Gastrocnemius medialis (tissue), 4 donors: ENCODE data around the gene FHOD1. TPM values are rescaled to one million over a fixed set of nuclear protein-coding genes. Genes with fewer than 3 reads are reported as not detected.

Experiments used
- ATAC-seq, 2 donors: fragments of 150-250 bp; one replicate each; pipeline ENCODE4 v1.9.1; 2016
- DNase-seq, 2 donors: peaks; one replicate each; pipeline ENCODE4 v3.0.0-alpha.2; 2019
- H3K27ac ChIP-seq, 4 donors: fragments of 200-600 bp; sonication (generic); 1 replicate in 1 of 4; 2 replicates in 3 of 4; pipeline ENCODE4 v1.5.1; 2016 to 2018; ENCODE audit warnings: mild to moderate bottlenecking in 2 of 4, moderate library complexity in 1 of 4
- H3K27me3 ChIP-seq, 3 donors: fragments of 200-600 bp; sonication (generic) in 2 of 3; 1 replicate in 1 of 3; 2 replicates in 2 of 3; pipeline versions ENCODE4 v1.5.1 to v1.6.0; 2016 to 2019; ENCODE audit warnings: mild to moderate bottlenecking in 1 of 3, moderate library complexity in 1 of 3
- H3K36me3 ChIP-seq, 2 donors: fragments of 200-600 bp; sonication (generic) in 1 of 2; one replicate each; pipeline ENCODE4 v1.5.1; 2017 to 2018
- H3K4me1 ChIP-seq, 2 donors: fragments of 200-600 bp; sonication (generic) in 1 of 2; one replicate each; pipeline ENCODE4 v1.5.1; 2016 to 2017; ENCODE audit warnings: mild to moderate bottlenecking in 2 of 2
- H3K4me3 ChIP-seq, 4 donors: fragments of 200-600 bp; sonication (generic) in 3 of 4; 1 replicate in 1 of 4; 2 replicates in 3 of 4; pipeline ENCODE4 v1.5.1; 2016 to 2019; ENCODE audit warnings: mild to moderate bottlenecking in 2 of 4
- H3K9me3 ChIP-seq, 3 donors: fragments of 200-600 bp; sonication (generic) in 2 of 3; 1 replicate in 1 of 3; 2 replicates in 2 of 3; pipeline ENCODE4 v1.5.1; 2016 to 2019
- POLR2A ChIP-seq, 2 donors: fragments of 450-650 bp; IDR thresholded peaks; one replicate each; pipeline ENCODE4 v1.6.1; 2017; ENCODE audit warnings: antibody characterized with exemption in 2 of 2, mild to moderate bottlenecking in 2 of 2, moderate library complexity in 2 of 2
- in situ Hi-C, 4 donors: fragments of 200-750 bp; cut with MboI; loops; one replicate each; pipeline versions ENCODE4 v1.15.0 to v1.8.0; 2017; ENCODE audit warnings: low sequenced_read_pairs in 4 of 4
- intact Hi-C: fragments of 100-400 bp; cut with DNase I; formaldehyde crosslinking; loops from one replicate; pipeline ENCODE4 v1.15.1; 2023; ENCODE audit warnings: low total_unique reads
- total RNA-seq, 4 donors: library from RNA; depleted of rRNA; stranded (reverse); fragments of >200 nt; gene quantifications; one replicate each; pipeline versions ENCODE4 v1.1.0 to v1.2.3, GENCODE V29; 2016
- TF ChIP-seq, protein P1 (sequence below), 5 experiments: fragments of 450-650 bp in 3 of 5; fragments of 200-600 bp in 2 of 5; sonication (generic) in 2 of 5; IDR thresholded peaks in 4 of 5; conservative IDR thresholded peaks in 1 of 5; 1 replicate in 4 of 5; 2 replicates in 1 of 5; pipeline ENCODE4 v1.5.1; 2016 to 2019; ENCODE audit warnings: antibody characterized with exemption in 5 of 5, mild to moderate bottlenecking in 3 of 5, moderate library complexity in 3 of 5

FHOD1 gene
- total RNA-seq, 4 donors from 2014 or later: 26.3 to 65.3 (median 52.4) TPM

DNA sequence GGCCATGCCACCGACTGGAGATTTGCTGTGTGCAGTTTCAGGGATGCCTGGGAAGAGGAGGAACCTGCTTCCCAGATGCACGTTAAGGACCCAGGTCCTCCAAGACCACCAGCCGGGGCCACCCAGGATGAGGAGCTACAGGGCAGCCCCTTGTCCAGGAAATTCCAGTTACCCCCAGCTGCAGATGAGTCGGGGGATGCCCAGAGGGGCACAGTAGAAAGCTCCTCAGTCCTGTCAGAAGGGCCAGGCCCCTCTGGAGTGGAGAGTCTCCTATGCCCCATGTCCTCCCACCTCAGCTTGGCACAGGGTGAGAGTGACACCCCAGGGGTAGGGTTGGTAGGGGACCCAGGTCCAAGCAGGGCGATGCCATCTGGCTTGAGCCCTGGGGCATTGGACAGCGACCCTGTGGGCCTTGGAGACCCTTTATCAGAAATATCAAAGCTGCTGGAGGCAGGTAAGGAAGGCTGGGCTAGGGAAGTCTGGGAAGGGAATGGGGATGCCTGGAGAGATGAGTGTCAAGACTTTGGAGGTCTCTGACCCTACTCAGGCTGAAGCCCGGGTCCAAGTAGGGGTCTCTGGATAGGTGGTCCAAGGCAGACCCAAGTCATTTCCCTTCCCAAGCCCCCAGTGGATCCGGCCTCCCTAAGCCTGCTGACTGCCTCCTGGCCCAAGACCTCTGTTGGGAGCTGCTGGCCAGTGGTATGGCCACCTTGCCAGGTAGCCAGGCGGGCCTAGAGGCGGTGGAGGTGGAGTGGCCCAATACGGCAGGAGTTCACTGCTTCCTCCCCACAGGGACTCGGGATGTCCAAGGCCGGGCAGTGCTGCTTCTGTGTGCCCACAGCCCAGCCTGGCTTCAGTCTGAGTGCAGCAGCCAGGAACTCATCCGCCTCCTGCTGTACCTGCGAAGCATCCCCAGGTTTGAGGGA, 33.1 kb upstream of the FHOD1 start:
- ATAC-seq (no peak), DNase-seq (no peak)
- no peaks in the 10 kb centered on the region for H3K27me3 ChIP-seq
- no peak for TF ChIP-seq POLR2A (IDR thresholded peaks at IDR 0.05)
- TF ChIP-seq, protein P1, sequence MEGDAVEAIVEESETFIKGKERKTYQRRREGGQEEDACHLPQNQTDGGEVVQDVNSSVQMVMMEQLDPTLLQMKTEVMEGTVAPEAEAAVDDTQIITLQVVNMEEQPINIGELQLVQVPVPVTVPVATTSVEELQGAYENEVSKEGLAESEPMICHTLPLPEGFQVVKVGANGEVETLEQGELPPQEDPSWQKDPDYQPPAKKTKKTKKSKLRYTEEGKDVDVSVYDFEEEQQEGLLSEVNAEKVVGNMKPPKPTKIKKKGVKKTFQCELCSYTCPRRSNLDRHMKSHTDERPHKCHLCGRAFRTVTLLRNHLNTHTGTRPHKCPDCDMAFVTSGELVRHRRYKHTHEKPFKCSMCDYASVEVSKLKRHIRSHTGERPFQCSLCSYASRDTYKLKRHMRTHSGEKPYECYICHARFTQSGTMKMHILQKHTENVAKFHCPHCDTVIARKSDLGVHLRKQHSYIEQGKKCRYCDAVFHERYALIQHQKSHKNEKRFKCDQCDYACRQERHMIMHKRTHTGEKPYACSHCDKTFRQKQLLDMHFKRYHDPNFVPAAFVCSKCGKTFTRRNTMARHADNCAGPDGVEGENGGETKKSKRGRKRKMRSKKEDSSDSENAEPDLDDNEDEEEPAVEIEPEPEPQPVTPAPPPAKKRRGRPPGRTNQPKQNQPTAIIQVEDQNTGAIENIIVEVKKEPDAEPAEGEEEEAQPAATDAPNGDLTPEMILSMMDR (IDR thresholded peaks at IDR 0.05 in 4 of 5, conservative IDR thresholded peaks at IDR 0.05 in 1 of 5): no peak
- in situ Hi-C loops (no loop called here), intact Hi-C loops (no loop called here)
- no peak overlapping the region for H3K27ac ChIP-seq
- no peaks in the 10 kb centered on the region for H3K36me3 ChIP-seq
- H3K4me1 ChIP-seq: no peaks in the 10 kb centered on the region
- H3K9me3 ChIP-seq: no peaks in the 10 kb centered on the region
- peak overlapping the region in 1 of 4 donors; percentile 29 for H3K4me3 ChIP-seq

DNA sequence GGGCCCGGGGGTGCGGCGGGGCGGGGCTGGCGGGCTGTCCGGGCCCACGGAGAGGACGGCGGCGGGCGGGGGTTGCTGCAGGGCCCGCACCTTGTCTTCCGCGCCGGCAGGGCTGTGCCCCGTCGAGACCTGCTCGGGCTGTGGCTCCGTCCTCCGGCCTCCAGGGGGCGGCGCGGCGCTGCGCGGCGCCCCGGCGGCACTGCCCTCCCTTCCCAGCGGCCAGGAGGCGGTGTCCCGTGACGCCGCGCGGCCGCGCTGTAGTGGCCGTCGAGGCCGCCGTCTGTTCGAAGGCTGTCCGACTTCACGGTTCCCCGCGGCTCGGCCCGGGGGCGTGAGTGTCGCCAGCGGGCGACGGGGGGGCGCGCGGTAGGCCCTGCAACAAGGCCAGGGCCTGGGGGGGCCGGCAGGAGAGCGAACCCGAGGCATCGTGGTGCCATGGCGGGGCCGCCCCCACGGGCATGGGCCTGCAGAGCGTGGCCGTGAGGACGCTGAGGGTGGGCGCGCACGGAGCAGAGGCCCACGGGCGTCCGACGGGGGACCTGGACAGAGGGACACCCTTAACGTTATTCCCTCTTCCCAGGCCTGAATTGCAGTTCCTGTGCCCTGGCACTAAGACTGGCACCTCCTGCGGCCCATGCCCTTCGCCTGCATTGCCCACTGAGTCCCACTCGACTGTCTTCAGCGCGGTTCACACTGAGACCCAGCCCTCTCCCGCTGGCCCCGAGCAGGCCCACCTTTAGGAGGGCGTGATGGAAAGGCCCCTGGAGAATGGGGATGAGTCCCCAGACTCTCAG, 32.2 kb upstream of the FHOD1 start, which contains the start of gene PLEKHG4:
Gene PLEKHG4, plus strand, starts transcription at position 237 of the 794 bp plus-strand sequence. Its CDS starts 513 bp downstream, at position 750.
- H3K4me3 ChIP-seq: peak within 1 kb of the TSS; percentile 51 to 59 (median 54)
- in situ Hi-C loops (no loop called here), intact Hi-C loops (loop anchor here (5.0 kb wide), 1 partner anchor 138 kb away; the partner anchor contains the start of gene ZDHHC1)
- peak within 1 kb of the TSS; percentile 3 to 50 (median 29) for H3K27ac ChIP-seq
- no peak for TF ChIP-seq POLR2A (IDR thresholded peaks at IDR 0.05)
- TF ChIP-seq, protein P1 (IDR thresholded peaks at IDR 0.05 in 4 of 5, conservative IDR thresholded peaks at IDR 0.05 in 1 of 5): peak in 4 of 5 experiments; percentile 55 to 82 (median 73)
- ATAC-seq (peak; percentile 65 to 81), DNase-seq (peak; percentile 23 to 54)
- H3K36me3 ChIP-seq: no peaks in the 10 kb centered on the region
- H3K9me3 ChIP-seq: no peaks in the 10 kb centered on the region
- no peaks in the 10 kb centered on the region for H3K4me1 ChIP-seq
- H3K27me3 ChIP-seq: no peaks in the 10 kb centered on the region

DNA sequence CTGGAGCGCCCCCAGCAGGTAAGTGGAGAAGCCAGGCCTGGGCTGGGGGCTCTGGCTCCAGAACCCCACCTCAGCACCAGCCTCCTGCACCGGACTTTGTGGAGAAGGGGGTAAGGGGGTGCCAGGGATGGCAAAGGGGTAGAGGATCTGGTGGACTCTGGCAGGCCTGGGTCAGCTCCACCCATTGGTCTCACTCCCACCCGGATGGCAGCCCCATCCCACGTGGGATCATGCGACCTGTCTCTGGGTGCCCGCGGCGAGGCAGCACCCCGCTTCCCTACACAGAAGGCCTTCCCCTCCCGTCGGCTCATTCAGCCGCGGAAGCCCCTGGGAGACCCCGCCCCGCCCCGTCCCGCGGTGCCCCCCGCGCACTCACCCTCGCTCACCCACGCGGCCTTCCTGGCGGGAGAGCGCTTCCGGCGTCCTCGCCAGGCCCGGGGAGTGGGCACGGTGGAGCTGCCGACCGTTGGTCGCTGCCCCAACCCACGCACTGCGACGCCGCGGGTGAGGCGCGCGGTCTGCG, 31.6 kb upstream of the FHOD1 start:
- peak overlapping the region; percentile 51 to 59 (median 54) for H3K4me3 ChIP-seq
- intact Hi-C loops (loop anchor here (5.0 kb wide), 1 partner anchor 138 kb away; the partner anchor contains the start of gene ZDHHC1), in situ Hi-C loops (no loop called here)
- no peaks in the 10 kb centered on the region for H3K36me3 ChIP-seq
- ATAC-seq (peak in 1 of 2 donors; percentile 38), DNase-seq (no peak)
- no peaks in the 10 kb centered on the region for H3K4me1 ChIP-seq
- TF ChIP-seq POLR2A (IDR thresholded peaks at IDR 0.05): no peak
- TF ChIP-seq, protein P1 (IDR thresholded peaks at IDR 0.05 in 4 of 5, conservative IDR thresholded peaks at IDR 0.05 in 1 of 5): peak in 1 of 5 experiments; percentile 7
- no peaks in the 10 kb centered on the region for H3K9me3 ChIP-seq
- H3K27ac ChIP-seq: peak overlapping the region; percentile 3 to 35 (median 27)
- no peaks in the 10 kb centered on the region for H3K27me3 ChIP-seq

DNA sequence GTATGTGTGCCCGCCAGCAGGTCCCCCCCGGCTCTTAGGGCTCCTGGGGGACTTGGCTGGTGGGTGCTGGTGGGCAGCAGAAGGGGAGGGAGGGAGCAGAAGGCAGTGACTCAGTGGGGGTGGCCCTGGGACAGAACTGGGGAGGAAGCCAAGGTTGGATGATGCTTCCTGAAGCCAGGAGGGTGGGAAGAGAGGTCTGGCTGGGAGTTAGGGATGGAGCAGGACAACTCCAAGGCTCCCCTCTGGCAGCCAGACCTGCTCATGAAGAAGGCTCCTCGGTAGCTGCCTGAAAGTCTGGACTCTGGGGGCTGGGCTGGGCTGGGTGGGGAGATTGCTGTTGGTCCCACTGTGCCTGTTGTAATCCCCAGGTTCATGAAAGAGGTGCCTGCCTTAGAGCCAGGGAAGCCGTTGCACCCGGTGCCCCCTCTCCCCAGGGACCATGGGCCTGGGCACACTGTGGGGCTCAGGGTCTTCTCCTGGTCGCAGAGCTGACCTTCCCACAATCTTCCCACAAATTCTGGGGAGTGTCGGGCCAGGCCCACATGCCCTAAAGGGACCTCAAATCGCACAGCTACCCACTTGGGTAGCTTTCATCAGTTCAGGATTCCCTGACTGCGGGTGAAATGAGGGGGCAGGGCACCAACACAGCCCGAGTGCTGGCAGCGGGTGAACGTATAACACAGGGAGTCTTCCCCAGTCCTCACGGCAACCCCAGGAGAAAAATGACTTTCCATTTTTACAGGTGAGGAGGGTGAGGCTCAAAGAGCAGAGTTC, 30.9 kb upstream of the FHOD1 start:
- no peak for DNase-seq
- H3K4me1 ChIP-seq: no peaks in the 10 kb centered on the region
- intact Hi-C loops: loop anchor here (5.0 kb wide), 1 partner anchor 139 kb away; the partner anchor contains the start of gene ZDHHC1
- H3K9me3 ChIP-seq: no peaks in the 10 kb centered on the region
- ATAC-seq: no peak
- peak overlapping the region; percentile 51 to 59 (median 54) for H3K4me3 ChIP-seq
- in situ Hi-C loops: no loop called here
- peak overlapping the region in 3 of 4 donors; percentile 3 to 45 (median 35) for H3K27ac ChIP-seq
- no peaks in the 10 kb centered on the region for H3K27me3 ChIP-seq
- TF ChIP-seq, protein P1 (IDR thresholded peaks at IDR 0.05 in 4 of 5, conservative IDR thresholded peaks at IDR 0.05 in 1 of 5): no peak
- no peak for TF ChIP-seq POLR2A (IDR thresholded peaks at IDR 0.05)
- H3K36me3 ChIP-seq: no peaks in the 10 kb centered on the region
